Choroid plexus epithelial cell (primary cell): ENCODE results near the gene SARM1.

Experiments used
- DNase-seq: peaks from one replicate; pipeline ENCODE4 v3.0.0-alpha.2; 2010; ENCODE audit warnings: low read depth
- H3K4me3 ChIP-seq: 2 replicates; pipeline ENCODE4 v1.5.1; 2011; ENCODE audit warnings: low read depth, mild to moderate bottlenecking, control low read depth, low read length, moderate library complexity
- CTCF ChIP-seq: conservative IDR thresholded peaks from 2 replicates; pipeline ENCODE4 v1.5.1; 2011; ENCODE audit warnings: low read depth, mild to moderate bottlenecking, control low read depth, inconsistent platforms, low read length, moderate library complexity

SARM1 gene

GRCh38 chr17:28327709-28328108 is 43.8 kb upstream of the SARM1 start:
- TF ChIP-seq CTCF: peak; percentile 51
- peak; percentile 74 for DNase-seq
- H3K4me3 ChIP-seq: no peak overlapping the region

DNA sequence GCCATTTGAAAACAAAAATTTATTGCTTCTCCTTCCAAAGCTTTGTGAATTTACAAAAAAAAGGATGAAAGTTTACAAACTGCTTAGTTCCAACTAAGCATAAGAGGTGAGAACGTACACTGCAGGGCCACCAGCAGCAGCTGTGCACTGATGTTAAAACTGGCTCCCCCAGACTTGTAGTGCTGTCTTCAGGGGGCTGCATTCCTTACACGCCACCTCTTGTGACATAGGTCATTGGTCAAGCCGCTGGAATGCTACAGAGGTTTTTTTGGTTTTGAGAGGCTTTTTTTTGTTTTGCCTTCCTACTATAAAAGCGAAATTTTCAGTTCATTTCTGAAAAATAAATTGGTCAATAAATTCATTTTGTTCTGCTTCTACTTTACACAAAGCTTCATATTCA is 43.2 kb upstream of the SARM1 start:
- no peak for TF ChIP-seq CTCF
- H3K4me3 ChIP-seq: no peak overlapping the region
- peak; percentile 87 for DNase-seq

- no peak overlapping the region for H3K4me3 ChIP-seq
- no peak for TF ChIP-seq CTCF
- no peak for DNase-seq
Measured at GRCh38 chr17:28330671-28331070, 40.8 kb upstream of the SARM1 start.

DNA sequence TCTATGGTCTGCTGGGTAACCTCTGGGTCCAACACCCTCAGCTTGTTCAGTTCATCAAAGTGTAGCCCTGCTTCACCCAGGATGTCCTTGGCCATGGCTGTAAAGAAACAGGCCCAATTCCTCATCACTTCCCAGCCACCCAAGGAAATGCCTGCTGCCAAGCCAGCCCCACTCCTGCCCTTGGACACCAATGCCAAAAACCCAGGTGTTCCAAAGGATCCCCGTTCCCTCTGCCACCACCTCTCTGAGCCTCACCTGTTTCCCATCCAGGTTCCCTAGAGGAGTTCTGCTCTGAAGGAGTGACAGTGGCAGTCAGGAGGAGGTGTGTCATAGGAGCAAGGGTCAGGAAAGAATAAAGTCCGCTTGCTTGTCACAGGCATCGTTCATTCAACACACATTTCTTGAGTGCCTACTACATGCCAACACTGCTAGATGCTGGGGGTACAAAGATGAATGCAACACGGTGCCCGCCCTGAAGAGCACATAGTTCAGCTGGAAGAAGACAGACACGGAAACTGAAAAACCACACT is 39.5 kb upstream of the SARM1 start:
- DNase-seq: no peak
- no peak for TF ChIP-seq CTCF
- H3K4me3 ChIP-seq: no peak overlapping the region

- TF ChIP-seq CTCF: no peak
- DNase-seq: peak; percentile 59
- H3K4me3 ChIP-seq: no peak overlapping the region
Measured at GRCh38 chr17:28333083-28333746, 38.3 kb upstream of the SARM1 start.

GRCh38 chr17:28334171-28334570 is 37.3 kb upstream of the SARM1 start:
- DNase-seq: peak; percentile 51
- TF ChIP-seq CTCF: no peak
- H3K4me3 ChIP-seq: peak overlapping the region; percentile 91

DNA sequence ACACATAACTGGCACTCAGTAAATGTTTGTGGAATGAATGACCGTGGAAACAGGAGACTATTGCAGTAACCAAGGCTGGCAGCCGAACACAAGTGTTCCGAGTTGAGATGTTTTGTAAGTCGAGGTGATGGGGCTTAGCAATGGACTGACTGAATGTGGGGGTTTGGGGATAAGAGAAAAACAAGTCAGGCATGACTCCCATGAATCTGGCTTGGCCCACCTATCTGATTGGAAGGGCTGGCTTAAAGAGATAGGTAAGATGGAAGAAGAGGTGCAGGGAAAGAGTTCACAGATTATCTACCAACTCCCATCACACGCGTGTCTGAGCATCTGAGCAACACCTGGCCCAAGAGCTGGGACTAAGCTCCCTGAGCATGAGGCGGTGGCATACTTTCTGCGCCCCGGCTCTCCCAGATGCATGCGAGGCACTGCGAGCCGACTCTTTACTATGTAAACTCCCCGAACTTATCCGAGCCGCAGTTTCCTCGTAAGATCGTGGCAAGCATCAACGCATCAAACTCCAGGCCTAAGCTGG is 36.8 kb upstream of the SARM1 start:
- H3K4me3 ChIP-seq: peak overlapping the region; percentile 91
- DNase-seq: peak; percentile 78
- no peak for TF ChIP-seq CTCF
